GM21360 (cell line): ENCODE data around the gene PI4KA.
"Not testable (repeated sequence)": the region's sequence is repeated elsewhere in the genome, so short reads cannot be mapped to it uniquely, and the experiment has no call there.

Experiments used
- ATAC-seq: cut with Tn5 transposase; IDR thresholded peaks from one replicate; pipeline ENCODE4 v1.9.1; 2021; ENCODE audit warnings: mild to moderate bottlenecking, moderate library complexity; ENCODE audit not compliant: unreplicated experiment

The PI4KA gene

DNA sequence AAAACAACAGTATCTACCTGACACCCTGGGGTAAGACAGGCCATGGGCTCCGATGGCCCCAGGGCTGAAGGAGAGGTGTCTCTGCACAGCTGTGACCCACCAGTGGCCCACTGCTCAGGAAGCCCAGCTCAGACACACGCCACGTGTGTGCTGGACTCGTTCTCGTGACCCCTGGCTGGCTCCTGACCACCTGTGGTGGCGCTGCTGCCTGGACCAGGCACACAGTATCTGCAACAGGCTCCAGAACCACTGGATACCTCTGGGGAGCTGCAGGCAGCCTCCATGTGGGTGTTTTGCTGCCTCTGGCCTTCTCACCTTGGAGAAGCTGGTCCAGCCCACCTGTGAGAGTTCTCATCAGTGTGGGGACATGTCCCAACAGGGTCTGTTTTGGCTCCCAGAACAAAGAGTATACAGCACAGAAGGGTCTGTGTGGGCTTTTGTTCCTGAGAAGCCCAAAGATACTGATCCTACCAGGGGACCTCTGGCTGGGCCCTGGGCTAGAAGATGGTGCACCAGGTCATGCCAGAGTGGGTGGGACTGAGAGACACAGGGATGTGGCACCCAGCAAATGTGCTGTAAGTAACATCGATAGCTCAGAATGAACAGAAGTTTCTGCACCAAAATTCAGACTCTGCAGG, 106.4 kb downstream of the PI4KA start:
- no peak for ATAC-seq

- ATAC-seq = no peak
Measured at GRCh38 chr22:20751185-20751851, 107.3 kb downstream of the PI4KA start.

DNA sequence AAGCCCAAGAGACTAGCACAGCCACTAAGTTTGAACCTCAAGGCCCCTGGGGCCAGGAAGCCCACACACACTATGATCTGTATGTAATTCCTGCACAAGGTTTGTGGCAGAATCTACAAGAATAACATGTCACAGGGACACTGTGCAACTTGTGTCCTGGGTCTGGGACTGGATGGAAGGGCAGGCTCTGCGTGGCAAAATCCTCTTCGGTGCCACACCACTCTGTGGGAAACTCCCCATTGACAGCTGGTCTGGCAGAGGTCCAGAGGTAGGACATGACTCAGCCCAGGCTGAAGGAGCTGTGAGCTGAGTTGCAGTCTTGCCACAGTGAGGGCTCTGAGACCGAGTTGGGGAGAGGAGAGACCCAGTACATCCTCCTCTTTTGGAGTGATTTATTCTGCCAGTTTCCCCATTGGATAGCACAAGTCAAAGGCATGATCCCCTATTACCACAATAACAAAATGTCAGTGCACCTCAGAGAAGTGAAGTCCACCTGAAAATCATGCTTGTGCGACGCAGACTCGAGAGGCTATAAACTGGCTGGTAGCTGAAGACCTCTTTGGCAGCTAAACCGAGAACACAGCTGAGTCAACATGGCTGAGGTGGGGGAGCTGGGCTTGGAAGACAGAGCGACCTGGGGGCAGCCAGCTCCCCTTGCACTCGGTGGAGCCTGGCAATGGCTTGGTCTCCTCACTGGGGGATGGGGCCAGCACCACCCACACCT, 108.0 kb downstream of the PI4KA start:
- no peak for ATAC-seq

GRCh38 chr22:20749453-20749852, 109.2 kb downstream of the PI4KA start:
- ATAC-seq = no peak

DNA sequence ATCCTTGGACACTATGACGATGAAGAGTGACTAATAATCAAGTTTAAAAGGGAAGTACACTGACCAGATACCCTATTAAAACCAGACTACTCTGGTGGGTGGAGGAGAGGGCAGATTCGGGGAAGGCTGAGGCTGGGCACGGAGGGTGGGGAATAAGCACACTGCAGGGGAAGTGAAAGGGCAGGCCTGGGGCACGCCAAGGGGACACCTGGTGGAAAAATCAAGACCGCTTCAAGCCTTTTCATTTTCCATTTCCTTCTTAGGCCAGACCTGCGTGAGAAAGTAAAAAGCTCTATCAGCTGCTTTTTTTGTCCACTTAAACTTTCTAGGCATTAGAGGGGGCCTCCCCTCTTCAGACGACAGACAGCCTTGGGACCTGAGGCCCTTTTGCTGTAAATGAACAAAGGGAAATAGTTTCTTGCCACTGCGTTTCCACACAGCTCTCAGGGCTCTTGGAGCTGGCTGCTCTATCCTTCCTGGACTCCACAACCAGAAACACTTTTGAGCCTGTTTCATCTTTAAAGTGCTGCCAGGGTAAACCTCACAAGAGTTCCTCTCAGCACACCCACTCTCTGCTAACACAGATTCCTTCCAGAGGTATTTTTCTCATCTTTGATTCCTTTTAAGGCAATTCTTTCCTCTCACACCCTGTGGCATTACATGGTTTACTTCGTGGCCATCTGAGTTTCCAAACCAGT, 109.7 kb downstream of the PI4KA start:
- peak; percentile 44 for ATAC-seq

DNA sequence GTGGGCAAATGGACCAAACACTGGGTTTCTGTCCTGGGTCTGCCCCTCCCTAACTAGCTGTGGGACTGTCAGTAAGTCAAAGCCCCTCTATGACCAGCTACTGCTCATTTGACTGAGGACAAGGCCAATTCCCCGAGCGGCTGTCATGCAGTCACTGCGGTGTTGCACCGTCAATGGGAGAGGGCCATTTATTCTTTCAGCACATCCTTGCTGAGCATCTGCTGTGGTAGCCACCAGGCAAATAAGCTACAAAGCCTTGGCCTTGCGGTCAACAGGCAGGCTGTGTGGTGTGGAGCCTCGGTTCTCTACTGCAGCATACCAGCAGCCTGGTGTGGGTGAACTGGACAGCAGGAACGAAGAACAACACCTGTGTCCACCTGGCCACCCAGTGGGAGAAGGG, 110.5 kb downstream of the PI4KA start:
- no peak for ATAC-seq

DNA sequence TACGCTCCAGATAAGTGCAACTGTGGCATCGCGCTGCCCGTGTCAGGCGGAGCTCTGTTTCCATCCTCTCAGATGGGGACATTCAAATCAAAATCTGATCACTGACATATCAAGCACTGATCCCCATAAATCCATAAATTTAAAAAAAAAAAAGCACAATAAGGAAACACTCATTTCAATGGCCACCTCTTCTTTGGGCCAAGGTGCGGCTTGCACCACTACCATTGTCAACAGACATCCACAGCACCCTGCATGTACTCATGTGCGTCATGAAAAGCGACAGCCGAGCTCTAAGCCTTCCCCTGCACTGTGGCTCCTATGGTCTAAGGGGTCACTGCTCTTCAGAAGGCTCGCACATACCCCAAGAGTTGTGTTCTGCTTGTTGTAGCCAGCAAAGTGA, 111.4 kb downstream of the PI4KA start:
- no peak for ATAC-seq

- ATAC-seq = no peak
Measured at GRCh38 chr22:20746431-20747189, 112.0 kb downstream of the PI4KA start.

DNA sequence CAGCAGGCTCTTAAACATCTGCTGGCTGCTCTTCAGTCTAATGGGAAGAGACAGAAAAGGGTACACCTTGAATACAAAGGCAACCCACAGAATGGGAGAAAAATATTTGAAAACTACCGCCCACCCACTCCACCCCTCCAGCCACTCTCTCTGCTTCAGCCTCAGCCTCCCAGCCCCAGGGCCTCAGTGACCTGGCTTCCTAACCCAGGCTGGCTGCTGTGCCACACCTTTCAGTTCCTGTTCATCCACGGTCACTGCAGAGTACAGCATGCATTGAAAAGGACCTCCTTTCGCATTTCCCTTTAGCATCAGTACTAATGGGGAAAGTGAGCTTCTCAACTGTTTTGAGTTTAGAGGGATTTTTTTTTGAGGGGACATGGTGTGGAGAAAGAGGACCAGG, 113.5 kb downstream of the PI4KA start:
- ATAC-seq = no peak

DNA sequence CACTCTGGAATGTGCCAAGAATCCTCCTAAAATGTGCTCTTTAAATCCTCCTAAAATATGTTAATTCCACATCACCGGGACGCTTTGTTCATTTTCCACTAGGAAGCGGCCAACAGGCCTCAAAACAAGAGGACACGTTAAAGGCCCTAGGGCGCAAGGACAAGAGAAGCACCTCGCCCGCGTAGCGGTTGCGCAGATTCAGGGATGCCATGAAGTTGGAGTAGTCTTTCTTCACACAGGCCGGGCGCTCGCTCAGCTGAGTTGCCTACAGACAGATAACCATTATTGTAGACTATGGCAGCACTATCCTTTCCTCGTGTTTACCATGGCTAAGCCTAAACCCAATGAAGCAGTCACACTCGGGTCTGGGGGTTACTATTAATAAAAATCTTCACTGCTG, 114.2 kb downstream of the PI4KA start:
- ATAC-seq = no peak

- ATAC-seq = no peak
Measured at GRCh38 chr22:20742764-20743163, 115.8 kb downstream of the PI4KA start.

DNA sequence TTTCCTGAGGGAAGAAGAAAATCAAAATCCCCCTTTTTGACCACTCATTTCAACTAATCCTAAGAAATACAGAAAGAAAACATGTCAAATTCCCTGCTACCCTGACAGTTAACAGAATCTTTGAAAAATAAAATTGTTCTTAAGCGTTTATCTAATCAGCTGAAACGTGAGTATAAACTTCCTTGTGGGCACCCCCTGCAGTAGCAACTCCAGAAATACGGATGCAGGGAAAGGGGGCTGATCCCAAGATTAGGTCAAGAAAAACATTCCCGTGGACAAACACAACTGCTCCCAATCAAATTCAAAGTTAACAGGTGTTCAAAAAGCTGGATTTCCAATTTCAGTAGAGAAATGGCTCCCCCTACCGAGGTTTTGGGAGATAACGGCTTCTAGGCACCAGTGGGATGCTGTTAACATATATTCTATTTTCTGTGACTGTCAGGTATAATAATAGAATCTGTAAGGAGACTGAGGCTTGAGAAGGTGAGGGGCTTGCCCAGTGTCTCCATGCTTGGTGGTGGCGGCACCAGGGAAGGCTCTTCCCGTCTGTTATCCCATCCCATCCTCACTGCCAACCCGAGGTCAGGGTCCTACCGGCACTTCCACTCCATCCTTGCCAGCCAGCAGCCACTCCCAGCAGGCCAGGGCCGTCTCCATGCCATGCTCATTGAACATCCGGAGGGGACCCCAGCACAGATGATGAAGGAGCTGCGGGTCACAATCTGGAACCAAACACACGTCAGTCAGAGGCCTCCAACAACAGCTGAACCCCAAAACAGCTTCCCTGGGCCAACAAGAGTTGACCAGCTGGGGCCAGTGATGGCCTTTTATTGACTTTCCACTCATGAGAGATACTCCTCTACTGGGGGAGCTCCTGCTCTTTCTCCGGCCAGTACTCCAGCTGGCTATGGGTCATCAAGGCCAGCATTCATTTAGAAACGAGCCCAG, 116.7 kb downstream of the PI4KA start:
- ATAC-seq = no peak

DNA sequence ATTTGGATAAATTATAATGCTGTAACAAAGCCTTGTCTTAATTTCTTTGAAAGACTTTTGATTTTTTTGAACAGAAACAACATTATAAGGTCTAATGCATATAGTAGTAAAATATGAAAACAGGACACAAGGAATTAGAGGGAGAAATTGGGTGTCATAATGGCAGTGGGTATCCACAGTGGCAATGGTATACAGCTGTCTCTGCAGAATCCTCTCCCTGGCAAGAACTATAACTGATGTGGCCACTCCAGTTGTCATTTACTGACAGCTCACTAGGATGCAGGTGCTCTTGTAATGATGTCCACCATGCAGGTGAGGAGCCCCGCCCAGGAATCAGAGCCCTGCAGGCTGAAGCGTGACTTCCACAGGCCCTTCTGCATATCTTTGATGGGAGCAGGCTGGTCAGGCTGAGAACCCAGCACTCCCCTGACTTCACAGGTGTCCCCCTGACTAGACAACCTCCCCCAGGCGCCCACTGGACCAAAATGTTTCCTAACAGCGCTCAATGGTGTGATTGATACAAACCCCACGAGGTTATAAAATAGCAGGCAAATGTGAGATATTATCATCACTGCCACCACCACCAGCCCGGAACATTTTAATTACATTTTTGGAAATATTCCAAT, 117.5 kb downstream of the PI4KA start:
- ATAC-seq = no peak

GRCh38 chr22:20740222-20740951, 118.2 kb downstream of the PI4KA start:
- ATAC-seq = no peak

DNA sequence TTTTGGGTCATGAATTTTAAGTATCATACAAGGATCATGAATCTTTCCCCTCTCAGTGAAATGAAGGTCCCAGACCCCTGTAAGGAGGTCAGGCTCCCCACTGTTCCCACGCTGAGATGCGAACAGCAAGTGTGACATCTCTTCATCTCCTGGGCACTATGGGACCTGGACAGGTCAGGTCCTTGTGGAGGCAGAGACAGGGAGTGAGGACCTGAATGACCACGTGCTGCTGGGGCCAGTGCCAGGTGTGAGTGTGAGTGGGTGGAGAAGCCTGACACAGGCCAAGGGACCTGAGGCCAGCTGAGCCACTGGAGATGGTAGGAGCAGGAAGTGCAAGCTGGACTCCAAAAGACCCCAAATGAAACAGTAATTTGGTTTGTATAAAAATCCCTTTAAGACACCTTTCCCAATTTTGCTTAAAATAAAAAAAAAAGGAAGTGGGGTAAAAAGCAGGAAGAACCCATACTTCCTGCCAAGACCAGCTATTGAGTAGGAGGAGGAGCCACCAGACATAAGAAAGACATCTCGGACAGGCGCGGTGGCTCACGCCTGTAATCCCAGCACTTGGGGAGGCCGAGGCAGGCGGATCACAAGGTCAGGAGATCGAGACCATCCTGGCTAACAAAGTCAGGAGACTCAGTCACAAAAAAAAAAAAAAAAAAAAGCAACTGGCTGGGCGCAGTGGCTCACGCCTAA, 120.1 kb downstream of the PI4KA start:
- no peak for ATAC-seq

DNA sequence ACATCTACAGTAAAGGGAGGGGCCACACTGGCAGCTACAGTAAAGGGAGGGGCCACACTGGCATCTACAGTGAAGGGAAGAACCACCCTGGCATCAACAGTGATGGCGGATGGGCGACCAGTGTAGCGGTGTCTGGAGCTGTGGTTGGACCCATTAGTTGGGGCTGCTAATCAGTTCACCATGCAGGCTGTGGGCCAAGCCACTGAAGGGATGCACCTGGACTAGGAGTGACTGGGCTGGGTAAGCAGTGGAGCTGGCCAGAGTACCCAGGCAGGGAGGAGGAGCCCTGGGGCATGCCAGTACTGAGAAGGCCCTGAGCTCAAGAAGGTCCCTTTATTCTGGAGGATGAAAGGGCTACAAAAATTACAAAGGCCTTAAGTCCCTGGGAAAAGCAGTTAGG, 121.7 kb downstream of the PI4KA start:
- ATAC-seq = not testable (repeated sequence)

GRCh38 chr22:20735356-20736162, 123.1 kb downstream of the PI4KA start:
- not testable (repeated sequence) for ATAC-seq
